Mucosa of rectum (tissue), 2 donors: ENCODE data around the gene KLK15.
"Not testable (repeated sequence)": the region's sequence is repeated elsewhere in the genome, so short reads cannot be mapped to it uniquely, and the experiment has no call there.

ENCODE experiments used
- H3K27ac ChIP-seq, 2 donors: one replicate each; pipeline ENCODE4 v1.7.0; 2013; ENCODE audit warnings: inconsistent platforms in 2 of 2, low read depth in 2 of 2, low read length in 2 of 2
- H3K27me3 ChIP-seq, 2 donors: one replicate each; pipeline ENCODE4 v1.7.0; 2013; ENCODE audit warnings: low read length in 2 of 2; ENCODE audit not compliant: control insufficient read depth in 2 of 2, insufficient read depth in 2 of 2
- H3K36me3 ChIP-seq, 2 donors: one replicate each; pipeline ENCODE4 v1.7.0; 2013; ENCODE audit warnings: low read length in 2 of 2; ENCODE audit not compliant: control insufficient read depth in 2 of 2, insufficient read depth in 2 of 2
- H3K4me1 ChIP-seq, 2 donors: one replicate each; pipeline ENCODE4 v1.7.0; 2013; ENCODE audit warnings: low read length in 2 of 2, mild to moderate bottlenecking in 1 of 2; ENCODE audit not compliant: control insufficient read depth in 2 of 2, insufficient read depth in 2 of 2
- H3K4me3 ChIP-seq, 2 donors: one replicate each; pipeline ENCODE4 v1.7.0; 2013; ENCODE audit warnings: low read length in 2 of 2
- H3K9ac ChIP-seq, 2 donors: one replicate each; pipeline ENCODE4 v1.7.0; 2013; ENCODE audit warnings: low read length in 2 of 2, low read depth in 1 of 2, mild to moderate bottlenecking in 1 of 2
- H3K9me3 ChIP-seq, 2 donors: one replicate each; pipeline ENCODE4 v1.7.0; 2013; ENCODE audit warnings: low read length in 2 of 2; ENCODE audit not compliant: control insufficient read depth in 2 of 2
- donor health status: healthy.
- donor health status: Normal muscosa, but diverticular disease.

The KLK15 gene

DNA sequence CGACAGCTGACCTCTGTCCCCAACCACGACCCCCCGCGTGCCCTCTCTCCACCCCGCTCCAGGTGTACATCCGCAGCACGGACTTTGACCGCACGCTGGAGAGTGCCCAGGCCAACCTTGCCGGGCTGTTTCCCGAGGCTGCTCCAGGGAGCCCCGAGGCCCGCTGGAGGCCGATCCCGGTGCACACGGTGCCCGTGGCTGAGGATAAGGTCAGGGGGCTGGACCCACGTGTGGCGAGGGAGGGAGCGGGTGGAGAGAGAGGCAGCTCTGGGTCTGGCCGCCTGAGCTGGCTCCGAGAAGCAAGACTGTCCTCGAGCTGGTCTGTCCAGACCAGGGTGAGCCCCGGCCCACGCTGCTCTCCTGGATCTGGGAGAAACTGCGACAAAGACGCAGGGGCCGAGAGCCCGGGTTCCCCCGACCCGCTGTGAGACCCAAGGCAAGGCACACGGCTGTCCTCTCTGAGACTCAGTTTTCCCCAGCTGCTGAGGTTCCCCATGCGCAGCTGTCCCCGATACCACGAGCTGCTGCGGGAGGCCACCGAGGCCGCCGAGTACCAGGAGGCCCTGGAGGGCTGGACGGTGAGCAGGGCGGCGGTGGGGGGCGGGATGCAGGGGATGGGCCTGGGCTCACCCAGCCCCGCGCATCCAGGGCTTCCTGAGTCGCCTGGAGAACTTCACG, 41.6 kb downstream of the KLK15 start:
- H3K4me3 ChIP-seq = no peak overlapping the region
- no peaks in the 10 kb centered on the region for H3K36me3 ChIP-seq
- peaks cover 0 to 5% of the 10 kb centered on the region in 2 donors for H3K4me1 ChIP-seq
- peaks cover 0 to 6% of the 10 kb centered on the region in 2 donors for H3K27me3 ChIP-seq
- no peaks in the 10 kb centered on the region for H3K9me3 ChIP-seq
- no peak overlapping the region for H3K27ac ChIP-seq
- no peak overlapping the region for H3K9ac ChIP-seq

DNA sequence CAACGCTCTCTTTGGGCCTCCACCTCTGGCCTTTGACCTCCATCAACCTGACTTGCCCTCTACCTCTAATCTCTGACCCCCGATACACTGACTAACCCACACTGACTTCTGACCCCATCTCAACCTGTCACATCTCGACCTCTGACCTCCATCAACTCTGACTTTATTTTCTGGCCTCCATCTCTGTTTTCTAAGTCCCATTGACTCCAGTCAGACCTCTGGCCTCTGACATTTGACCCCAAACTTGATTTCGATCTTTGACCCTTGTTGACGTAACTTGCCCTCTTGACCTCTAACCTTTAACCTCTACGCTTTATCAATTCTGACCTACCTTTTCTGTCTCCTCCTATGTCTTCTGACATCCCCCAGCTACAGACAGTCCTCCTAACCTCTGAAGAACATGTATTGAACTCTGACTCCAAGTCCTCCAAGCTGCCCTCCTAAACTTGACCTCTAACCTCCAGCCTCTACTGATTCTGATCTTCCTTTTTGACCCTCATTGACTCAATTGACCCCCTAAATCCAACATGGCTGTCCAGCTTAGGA, 42.4 kb downstream of the KLK15 start:
- no peak overlapping the region for H3K9ac ChIP-seq

DNA sequence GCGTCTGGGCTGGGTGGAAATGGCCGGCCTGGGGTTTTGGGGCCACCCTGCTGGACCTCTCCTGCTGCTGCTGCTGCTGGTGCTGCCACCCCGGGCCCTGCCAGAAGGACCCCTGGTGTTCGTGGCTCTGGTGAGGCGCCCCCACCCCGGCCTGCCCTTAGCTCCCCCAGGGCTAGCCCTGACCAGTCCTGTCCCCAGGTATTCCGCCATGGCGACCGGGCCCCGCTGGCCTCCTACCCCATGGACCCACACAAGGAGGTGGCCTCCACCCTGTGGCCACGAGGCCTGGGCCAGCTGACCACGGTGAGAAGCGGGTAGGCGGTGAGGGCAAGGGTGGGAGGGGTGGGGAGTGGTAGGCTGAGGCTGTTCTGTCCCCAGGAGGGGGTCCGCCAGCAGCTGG, 43.0 kb downstream of the KLK15 start, which contains the start of gene ACP4:
ACP4 (plus strand) TSS at position 20 of the 400 bp plus-strand sequence; CDS start at position 20, 0 bp downstream.
- Histone ChIP-seq H3K27ac (no peak within 1 kb of the TSS), H3K4me3 (no peak within 1 kb of the TSS), H3K36me3 (no peaks in the 10 kb centered on the region), H3K9me3 (no peaks in the 10 kb centered on the region), H3K9ac (no peak within 1 kb of the TSS), H3K27me3 (peaks cover 0 to 6% of the 10 kb centered on the region in 2 donors), H3K4me1 (peaks cover 0 to 5% of the 10 kb centered on the region in 2 donors)

More for the DNA sequence above, 42.4 kb downstream of the KLK15 start:
- Histone ChIP-seq H3K27ac (no peak overlapping the region), H3K27me3 (peaks cover 0 to 6% of the 10 kb centered on the region in 2 donors), H3K36me3 (no peaks in the 10 kb centered on the region), H3K9me3 (no peaks in the 10 kb centered on the region), H3K4me3 (no peak overlapping the region), H3K4me1 (peaks cover 0 to 5% of the 10 kb centered on the region in 2 donors)

DNA sequence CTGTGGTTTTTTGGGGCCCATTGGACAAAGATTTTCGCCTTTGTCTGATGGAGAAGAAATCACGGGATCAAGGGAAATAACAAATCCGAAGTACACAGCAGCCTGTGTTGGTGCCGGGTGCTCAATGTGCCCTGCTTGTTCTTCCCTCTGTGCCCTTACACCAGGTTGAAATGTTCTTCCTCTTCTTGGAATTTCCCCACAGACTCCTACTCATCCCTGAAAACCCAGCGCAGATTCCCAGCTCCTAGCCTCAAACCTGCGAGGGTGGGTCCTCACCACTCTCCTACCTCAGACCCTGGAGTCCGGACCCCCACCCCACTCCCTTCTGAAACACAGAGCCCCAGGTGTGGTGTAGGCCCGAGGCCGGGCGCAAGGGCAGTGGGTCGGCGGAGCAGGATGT, 48.0 kb downstream of the KLK15 start:
- Histone ChIP-seq H3K9me3 (no peaks in the 10 kb centered on the region), H3K4me1 (no peaks in the 10 kb centered on the region), H3K36me3 (no peaks in the 10 kb centered on the region), H3K27ac (no peak overlapping the region), H3K4me3 (no peak overlapping the region), H3K27me3 (peaks cover 6 to 11% of the 10 kb centered on the region in 2 donors), H3K9ac (no peak overlapping the region)

DNA sequence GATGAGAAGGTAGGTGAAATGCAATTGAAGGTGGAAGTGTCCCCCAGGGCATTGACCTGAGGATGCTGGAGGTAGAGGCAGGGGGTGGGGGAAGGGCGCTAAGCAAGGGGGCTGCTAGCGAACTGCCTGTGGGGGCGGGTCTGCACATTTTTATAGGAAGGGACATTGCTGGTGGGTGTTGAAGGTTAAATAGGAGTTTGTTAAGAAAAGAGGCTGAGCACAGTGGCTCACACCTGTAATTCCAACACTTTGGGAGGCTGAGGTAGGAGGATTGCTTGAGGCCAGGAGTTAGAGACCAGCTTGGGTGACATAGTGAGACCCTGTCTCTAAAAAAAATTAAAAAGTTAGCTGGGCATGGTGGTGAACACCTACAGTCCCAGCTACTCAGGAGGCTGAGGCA, 48.7 kb downstream of the KLK15 start:
- no peaks in the 10 kb centered on the region for H3K4me1 ChIP-seq
- no peak overlapping the region for H3K4me3 ChIP-seq
- H3K27me3 ChIP-seq = peaks cover 12 to 17% of the 10 kb centered on the region in 2 donors
- no peaks in the 10 kb centered on the region for H3K9me3 ChIP-seq
- no peak overlapping the region for H3K9ac ChIP-seq
- no peak overlapping the region for H3K27ac ChIP-seq
- no peaks in the 10 kb centered on the region for H3K36me3 ChIP-seq

DNA sequence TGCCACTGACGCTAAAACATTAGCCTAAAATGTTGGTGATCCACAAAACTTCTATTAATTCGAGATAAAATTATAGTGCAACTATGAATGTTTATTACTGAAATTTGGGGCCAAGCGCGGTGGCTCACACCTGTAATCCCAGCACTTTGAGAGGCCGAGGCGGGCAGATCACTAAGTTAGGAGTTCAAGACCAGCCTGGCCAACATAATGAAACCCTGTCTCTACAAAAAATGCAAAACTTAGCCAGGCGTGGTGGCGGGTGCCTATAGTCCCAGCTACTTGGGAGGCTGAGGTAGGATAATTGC, 49.6 kb downstream of the KLK15 start:
- not testable (repeated sequence) for H3K4me3 ChIP-seq, H3K4me1 ChIP-seq, H3K36me3 ChIP-seq, H3K9ac ChIP-seq, H3K27ac ChIP-seq, H3K9me3 ChIP-seq
- H3K27me3 ChIP-seq = peaks cover 21 to 25% of the 10 kb centered on the region in 2 donors

DNA sequence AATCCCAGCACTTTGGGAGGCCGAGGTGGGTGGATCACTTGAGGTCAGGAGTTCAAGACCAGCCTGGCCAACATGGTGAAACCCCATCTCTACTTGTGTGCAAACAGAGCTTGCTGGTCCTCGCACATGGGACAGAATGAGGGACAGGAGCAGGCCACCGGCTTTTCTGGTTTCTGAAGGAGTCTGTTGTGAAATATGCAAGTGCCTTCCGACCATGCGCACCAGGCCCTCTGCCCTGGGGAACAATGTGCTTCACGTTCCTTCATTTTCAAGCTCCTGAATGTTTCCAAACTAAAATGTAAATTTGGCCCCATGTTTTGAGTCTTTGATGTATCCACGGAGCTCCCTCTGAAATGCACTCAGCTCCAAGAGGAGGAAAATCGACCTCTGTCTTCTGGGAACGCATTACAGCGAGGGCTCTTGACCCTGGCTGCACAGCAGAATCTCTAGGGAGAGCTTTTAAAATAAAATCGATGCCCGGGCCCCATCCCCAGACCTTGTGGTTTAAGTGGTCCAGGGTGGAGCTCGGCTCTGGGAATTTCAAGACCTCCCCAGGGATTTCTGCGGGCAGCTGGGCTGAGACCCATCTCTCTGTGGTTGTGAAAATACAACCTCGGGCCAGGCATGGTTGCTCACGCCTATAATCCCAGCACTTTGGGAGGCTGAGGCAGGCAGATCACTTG, 52.5 kb downstream of the KLK15 start:
- H3K27me3 ChIP-seq = peaks cover 35 to 37% of the 10 kb centered on the region in 2 donors
- no peaks in the 10 kb centered on the region for H3K9me3 ChIP-seq
- H3K36me3 ChIP-seq = no peaks in the 10 kb centered on the region
- H3K4me3 ChIP-seq = no peak overlapping the region
- H3K9ac ChIP-seq = no peak overlapping the region
- H3K4me1 ChIP-seq = no peaks in the 10 kb centered on the region
- no peak overlapping the region for H3K27ac ChIP-seq

DNA sequence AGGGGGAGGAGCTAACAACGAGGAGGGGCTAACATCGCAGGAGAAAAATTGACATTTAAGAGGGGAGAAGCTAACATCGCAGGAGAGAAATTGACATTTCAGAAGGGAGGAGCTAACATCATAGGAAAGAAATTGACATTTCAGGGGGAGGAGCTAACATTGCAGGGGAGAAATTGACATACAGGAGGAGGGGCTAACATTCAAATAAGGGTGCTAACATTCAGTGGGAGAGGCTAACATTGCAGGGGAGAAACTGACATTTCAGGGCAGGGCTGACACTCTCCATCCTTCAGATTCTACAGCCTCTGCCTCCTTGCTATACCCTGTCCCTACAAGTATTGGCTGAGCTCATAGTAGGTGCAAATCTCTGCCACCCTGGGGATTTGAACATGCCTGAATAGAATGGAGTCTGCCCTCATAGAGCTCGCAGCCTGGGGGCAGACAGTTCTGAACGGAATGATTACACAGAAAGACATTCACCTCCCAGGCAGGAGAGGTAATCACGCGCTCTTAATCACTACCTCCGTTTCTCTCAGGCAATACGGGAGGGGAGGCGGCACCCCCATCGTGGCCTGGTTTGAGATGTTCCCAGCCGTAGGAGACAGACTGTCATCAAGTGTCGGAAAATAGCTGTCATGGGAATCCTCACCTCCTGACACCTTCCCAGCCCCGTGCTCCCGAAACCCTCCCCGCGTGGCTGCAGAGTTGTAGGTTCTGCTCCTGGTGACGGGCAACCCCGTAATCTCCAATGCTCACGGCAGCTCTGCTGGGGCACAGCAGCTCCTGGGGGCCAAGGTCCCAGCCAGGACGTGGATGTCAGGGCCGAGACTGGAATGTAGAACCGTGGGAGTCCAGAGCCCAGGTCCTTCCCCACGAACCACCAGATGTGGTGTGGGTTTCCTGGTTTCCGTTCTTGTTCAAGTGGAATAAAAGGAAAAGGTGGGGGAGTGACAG, 53.6 kb downstream of the KLK15 start:
- no peak overlapping the region for H3K4me3 ChIP-seq
- H3K9ac ChIP-seq = no peak overlapping the region
- H3K4me1 ChIP-seq = no peaks in the 10 kb centered on the region
- peaks cover 35 to 37% of the 10 kb centered on the region in 2 donors for H3K27me3 ChIP-seq
- H3K27ac ChIP-seq = no peak overlapping the region
- no peaks in the 10 kb centered on the region for H3K36me3 ChIP-seq
- no peaks in the 10 kb centered on the region for H3K9me3 ChIP-seq

DNA sequence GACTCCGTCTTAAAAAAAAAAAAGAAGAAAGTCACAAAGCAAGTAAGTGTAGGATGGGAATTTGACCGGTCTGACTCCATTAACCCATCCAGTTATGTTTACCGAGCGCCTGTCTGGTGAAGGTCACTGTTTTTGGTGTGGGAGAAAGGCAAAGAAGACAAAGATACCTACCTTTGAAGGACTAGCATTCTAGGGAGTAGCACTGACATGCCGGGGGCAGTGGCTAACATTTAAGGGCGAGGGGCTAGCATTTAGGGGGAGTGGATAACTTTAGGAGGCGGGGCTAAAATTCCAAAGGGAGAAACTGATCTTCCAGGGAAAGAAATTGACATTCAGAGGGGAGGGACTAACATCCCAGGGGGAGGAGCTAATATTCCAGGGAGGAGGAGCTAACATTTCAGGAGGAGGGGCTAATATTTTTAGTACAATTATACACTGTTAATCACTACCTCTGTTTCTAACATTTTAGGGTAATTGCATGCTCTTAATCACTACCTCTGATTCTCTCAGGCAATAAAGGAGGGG, 54.4 kb downstream of the KLK15 start:
- Histone ChIP-seq H3K27me3 (peaks cover 35 to 37% of the 10 kb centered on the region in 2 donors), H3K9ac (no peak overlapping the region), H3K9me3 (no peaks in the 10 kb centered on the region), H3K27ac (no peak overlapping the region), H3K36me3 (no peaks in the 10 kb centered on the region), H3K4me3 (no peak overlapping the region), H3K4me1 (no peaks in the 10 kb centered on the region)
